Ascending aorta (tissue), 2 donors: ENCODE measurements around the gene ARPC4. TPM values are rescaled to one million over a fixed set of nuclear protein-coding genes. Genes with fewer than 3 reads are reported as not detected.
"Not testable (repeated sequence)": the region's sequence is repeated elsewhere in the genome, so short reads cannot be mapped to it uniquely, and the experiment has no call there.

ENCODE experiments used
- DNase-seq, 2 donors: peaks; one replicate each; pipeline ENCODE4 v3.0.0-alpha.2; 2019; ENCODE audit warnings: low spot score in 2 of 2
- H3K27ac ChIP-seq, 2 donors: fragments of 200-600 bp; sonication (generic); one replicate each; pipeline ENCODE4 v1.5.1; 2016 to 2017; ENCODE audit warnings: mild to moderate bottlenecking in 1 of 2
- H3K27me3 ChIP-seq: fragments of 200-600 bp; sonication (generic); one replicate; pipeline ENCODE4 v1.5.1; 2017
- H3K36me3 ChIP-seq, 2 donors: fragments of 200-600 bp; sonication (generic); one replicate each; pipeline ENCODE4 v1.5.1; 2016
- H3K4me1 ChIP-seq, 2 donors: fragments of 200-600 bp; sonication (generic); one replicate each; pipeline ENCODE4 v1.5.1; 2016 to 2017; ENCODE audit warnings: mild to moderate bottlenecking in 1 of 2
- H3K4me3 ChIP-seq, 2 donors: fragments of 200-600 bp; sonication (generic); one replicate each; pipeline ENCODE4 v1.5.1; 2016 to 2017; ENCODE audit warnings: mild to moderate bottlenecking in 1 of 2
- H3K9me3 ChIP-seq, 2 donors: fragments of 200-600 bp; sonication (generic); one replicate each; pipeline ENCODE4 v1.5.1; 2016
- intact Hi-C: fragments of 100-400 bp; cut with DNase I; formaldehyde crosslinking; loops from one replicate; pipeline ENCODE4 v1.15.1; 2023
- total RNA-seq: library from RNA; depleted of rRNA; stranded (reverse); fragments of >200 nt; gene quantifications from one replicate; pipeline ENCODE4 v1.1.0, GENCODE V29; 2016
- TF ChIP-seq, protein P1 (sequence below), 3 experiments: fragments of 200-600 bp in 2 of 3; fragments of 450-650 bp in 1 of 3; sonication (generic) in 2 of 3; IDR thresholded peaks; one replicate each; pipeline ENCODE4 v1.5.1; 2016 to 2019; ENCODE audit warnings: antibody characterized with exemption in 3 of 3, mild to moderate bottlenecking in 1 of 3, moderate library complexity in 1 of 3

Gene ARPC4
- total RNA-seq, 1 donor from 2014 or later, result 160 TPM

DNA sequence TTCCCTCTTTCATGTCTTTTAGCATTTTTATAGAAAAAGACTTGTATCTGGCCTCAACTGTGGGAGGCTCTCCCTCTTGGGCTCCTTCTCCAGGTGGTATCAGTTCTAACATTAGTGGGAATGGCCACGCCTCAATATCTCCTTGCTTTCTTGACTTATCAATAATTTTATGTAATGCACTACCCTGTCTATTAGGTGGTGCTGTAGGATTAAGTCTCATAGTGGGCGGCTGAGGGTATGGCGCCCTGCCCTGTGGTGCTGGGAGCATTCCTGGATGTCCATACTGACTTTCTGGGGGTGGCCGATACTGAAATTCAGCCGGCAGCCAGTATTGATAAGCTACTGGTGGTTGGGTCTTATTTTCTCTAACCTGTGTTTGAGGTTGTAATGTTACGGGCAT is 59.6 kb downstream of the ARPC4 start:
- Histone ChIP-seq H3K4me3 (no peak overlapping the region), H3K36me3 (no peaks in the 10 kb centered on the region), H3K4me1 (no peaks in the 10 kb centered on the region), H3K27ac (no peak overlapping the region), H3K9me3 (no peaks in the 10 kb centered on the region), H3K27me3 (no peaks in the 10 kb centered on the region)
- intact Hi-C loops, result no loop called here
- DNase-seq, result no peak
- TF ChIP-seq, protein P1, sequence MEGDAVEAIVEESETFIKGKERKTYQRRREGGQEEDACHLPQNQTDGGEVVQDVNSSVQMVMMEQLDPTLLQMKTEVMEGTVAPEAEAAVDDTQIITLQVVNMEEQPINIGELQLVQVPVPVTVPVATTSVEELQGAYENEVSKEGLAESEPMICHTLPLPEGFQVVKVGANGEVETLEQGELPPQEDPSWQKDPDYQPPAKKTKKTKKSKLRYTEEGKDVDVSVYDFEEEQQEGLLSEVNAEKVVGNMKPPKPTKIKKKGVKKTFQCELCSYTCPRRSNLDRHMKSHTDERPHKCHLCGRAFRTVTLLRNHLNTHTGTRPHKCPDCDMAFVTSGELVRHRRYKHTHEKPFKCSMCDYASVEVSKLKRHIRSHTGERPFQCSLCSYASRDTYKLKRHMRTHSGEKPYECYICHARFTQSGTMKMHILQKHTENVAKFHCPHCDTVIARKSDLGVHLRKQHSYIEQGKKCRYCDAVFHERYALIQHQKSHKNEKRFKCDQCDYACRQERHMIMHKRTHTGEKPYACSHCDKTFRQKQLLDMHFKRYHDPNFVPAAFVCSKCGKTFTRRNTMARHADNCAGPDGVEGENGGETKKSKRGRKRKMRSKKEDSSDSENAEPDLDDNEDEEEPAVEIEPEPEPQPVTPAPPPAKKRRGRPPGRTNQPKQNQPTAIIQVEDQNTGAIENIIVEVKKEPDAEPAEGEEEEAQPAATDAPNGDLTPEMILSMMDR (IDR thresholded peaks at IDR 0.05), result no peak

DNA sequence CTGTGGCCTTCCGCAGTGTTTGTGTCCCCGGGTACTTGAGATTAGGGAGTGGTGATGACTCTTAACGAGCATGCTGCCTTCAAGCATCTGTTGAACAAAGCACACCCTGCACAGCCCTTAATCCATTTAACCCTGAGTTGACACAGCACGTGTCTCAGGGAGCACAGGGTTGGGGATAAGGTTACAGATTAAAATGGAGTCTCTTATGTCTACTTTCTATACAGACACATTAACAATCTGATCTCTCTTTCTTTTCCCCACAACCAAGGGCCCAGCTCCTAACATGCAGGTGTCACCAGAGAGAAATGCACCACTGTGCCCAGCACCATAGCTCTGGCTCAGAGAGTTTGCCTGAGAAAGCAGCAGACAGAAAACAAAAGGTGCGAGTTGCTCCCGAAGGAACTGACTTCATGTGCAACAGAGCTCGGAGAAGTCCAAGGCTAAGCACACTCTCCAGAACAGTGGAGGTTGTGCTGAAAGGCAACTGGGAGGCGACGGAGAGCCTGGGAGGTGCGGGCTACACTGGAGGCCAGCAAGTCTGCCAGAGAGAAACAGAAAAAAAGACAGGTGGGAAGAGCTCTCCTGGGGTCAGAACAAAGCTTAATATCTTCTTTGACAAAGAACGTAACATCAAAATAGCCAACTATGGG is 61.5 kb downstream of the ARPC4 start:
- H3K27ac ChIP-seq, H3K27me3 ChIP-seq, H3K36me3 ChIP-seq, H3K9me3 ChIP-seq, intact Hi-C loops, DNase-seq, H3K4me3 ChIP-seq, H3K4me1 ChIP-seq: not testable (repeated sequence)

DNA sequence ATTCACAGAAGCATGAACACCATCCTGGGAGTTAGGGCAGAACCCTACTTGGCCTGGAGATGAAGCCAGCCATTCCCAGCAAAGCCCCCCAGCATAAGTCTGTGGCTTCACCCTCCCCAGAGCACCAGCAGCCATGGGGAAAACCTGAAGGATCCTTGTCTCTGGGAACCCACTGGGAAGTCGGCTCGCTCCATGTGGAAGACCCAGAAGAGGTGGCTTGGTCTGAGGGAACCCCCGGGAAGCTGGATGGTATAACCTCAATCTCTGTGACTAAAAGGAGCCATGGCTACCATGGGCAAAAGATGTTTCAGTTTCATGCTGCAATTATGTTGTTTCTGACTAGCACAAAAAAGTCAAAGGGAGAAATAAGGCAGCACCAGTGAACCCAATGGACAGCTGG is 62.7 kb downstream of the ARPC4 start:
- Histone ChIP-seq H3K9me3 (no peaks in the 10 kb centered on the region), H3K36me3 (no peaks in the 10 kb centered on the region), H3K4me3 (no peak overlapping the region), H3K27ac (no peak overlapping the region), H3K4me1 (no peaks in the 10 kb centered on the region), H3K27me3 (no peaks in the 10 kb centered on the region)
- TF ChIP-seq, protein P1 (IDR thresholded peaks at IDR 0.05), result no peak
- no peak for DNase-seq
- intact Hi-C loops, result no loop called here

Other genes with a start within 250 kb of the ARPC4 start
- not detected for gene LHFPL4, start 239.3 kb upstream of the ARPC4 start, total RNA-seq
- 13.7 TPM for gene MTMR14, start 143.6 kb upstream of the ARPC4 start, total RNA-seq
- gene CPNE9, start 89.2 kb upstream of the ARPC4 start, total RNA-seq, result not detected
- gene BRPF1, start 61.3 kb upstream of the ARPC4 start, total RNA-seq, result 18.6 TPM
- 36.0 TPM for gene OGG1, start 43.1 kb upstream of the ARPC4 start, total RNA-seq
- gene CAMK1, start 23.1 kb upstream of the ARPC4 start, total RNA-seq, result 82.9 TPM
- gene TADA3, start 609 bp upstream of the ARPC4 start, total RNA-seq, result 106 TPM
- gene TTLL3, start 17.2 kb downstream of the ARPC4 start, total RNA-seq, result 47.0 TPM
- gene RPUSD3, start 50.9 kb downstream of the ARPC4 start, total RNA-seq, result 30.7 TPM
- 29.9 TPM for gene CIDEC, start 87.2 kb downstream of the ARPC4 start, total RNA-seq
- 55.2 TPM for gene JAGN1, start 97.5 kb downstream of the ARPC4 start, total RNA-seq
- gene IL17RE, start 109.8 kb downstream of the ARPC4 start, total RNA-seq, result 21.7 TPM
- gene IL17RC, start 124.0 kb downstream of the ARPC4 start, total RNA-seq, result 82.5 TPM
- 35.8 TPM for gene CRELD1, start 140.8 kb downstream of the ARPC4 start, total RNA-seq
- 1.1 TPM for gene PRRT3, start 159.3 kb downstream of the ARPC4 start, total RNA-seq
- 12.3 TPM for gene EMC3, start 193.8 kb downstream of the ARPC4 start, total RNA-seq
- 54.6 TPM for gene FANCD2, start 233.4 kb downstream of the ARPC4 start, total RNA-seq